NOMO-1 treated with dmso at 0.1 percent for 144 hours (cell line): ENCODE results near the gene C10orf90.

Experiments used
- DNase-seq: peaks from one replicate; lab custom pipeline; 2025; ENCODE audit not compliant: unreplicated experiment; lab: John Stamatoyannopoulos, UW

The C10orf90 gene

GRCh38 chr10:126586128-126586527 is 84.4 kb downstream of the C10orf90 start:
- no peak for DNase-seq

GRCh38 chr10:126585249-126586017 is 85.1 kb downstream of the C10orf90 start:
- no peak for DNase-seq

GRCh38 chr10:126584836-126585235 is 85.7 kb downstream of the C10orf90 start:
- no peak for DNase-seq

- DNase-seq = no peak
These were observed 86.8 kb downstream of the C10orf90 start for GRCh38 chr10:126583552-126584200.

- DNase-seq = no peak
These were observed 88.8 kb downstream of the C10orf90 start for GRCh38 chr10:126581648-126582046.

GRCh38 chr10:126580873-126581647 is 89.4 kb downstream of the C10orf90 start:
- no peak for DNase-seq

GRCh38 chr10:126576336-126576735 is 94.2 kb downstream of the C10orf90 start:
- no peak for DNase-seq

GRCh38 chr10:126570621-126571602 is 99.6 kb downstream of the C10orf90 start:
- no peak for DNase-seq

GRCh38 chr10:126570245-126570570 is 100.3 kb downstream of the C10orf90 start:
- no peak for DNase-seq

- DNase-seq = no peak
These were observed 100.8 kb downstream of the C10orf90 start for GRCh38 chr10:126569513-126570244.

- no peak for DNase-seq
These were observed 101.6 kb downstream of the C10orf90 start for GRCh38 chr10:126568809-126569385.

- DNase-seq = no peak
These were observed 104.6 kb downstream of the C10orf90 start for GRCh38 chr10:126565871-126566270.

GRCh38 chr10:126565441-126565840 is 105.1 kb downstream of the C10orf90 start:
- no peak for DNase-seq

- DNase-seq = no peak
These were observed 106.1 kb downstream of the C10orf90 start for GRCh38 chr10:126564326-126564888.

GRCh38 chr10:126563361-126563760 is 107.1 kb downstream of the C10orf90 start:
- DNase-seq = no peak

GRCh38 chr10:126561921-126562680 is 108.4 kb downstream of the C10orf90 start:
- no peak for DNase-seq

- no peak for DNase-seq
These were observed 109.1 kb downstream of the C10orf90 start for GRCh38 chr10:126561294-126561920.

- no peak for DNase-seq
These were observed 111.6 kb downstream of the C10orf90 start for GRCh38 chr10:126558881-126559280.
